ENCODE measurements around the gene SERPIND1.

The SERPIND1 gene

DNA sequence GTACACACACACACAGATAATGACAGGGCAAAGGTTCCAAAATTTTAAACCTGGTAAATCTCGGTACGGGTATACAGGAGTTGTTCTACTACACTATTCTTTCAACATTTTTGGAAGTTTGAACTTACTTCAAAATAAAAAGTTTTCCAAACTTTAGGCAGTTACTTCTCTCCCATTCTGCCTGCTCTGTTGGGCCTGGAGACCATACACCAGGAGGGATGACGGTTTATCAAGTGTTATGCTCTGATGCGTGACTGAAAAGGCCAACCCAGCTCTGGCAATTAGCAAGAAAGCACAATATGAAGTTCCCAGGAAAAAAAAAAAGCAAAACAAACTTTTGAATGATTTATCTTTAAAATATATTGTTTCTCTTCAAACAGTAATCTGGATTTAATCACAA lies 969 bp downstream of the SERPIND1 start:
- H3K36me3 Mint-ChIP-seq (ENCODE audit: low read depth): peaks cover 93% of the 10 kb centered on the region
- no peak overlapping the region for H3K27ac Mint-ChIP-seq
- H3K9me3 Mint-ChIP-seq: no peaks in the 10 kb centered on the region
- peaks cover 7% of the 10 kb centered on the region for H3K4me1 Mint-ChIP-seq (ENCODE audit: low read depth)
- intact Hi-C loops (cut with micrococcal nuclease): no loop called here
- H3K4me3 Mint-ChIP-seq: no peak overlapping the region
- no peaks in the 10 kb centered on the region for H3K27me3 Mint-ChIP-seq

DNA sequence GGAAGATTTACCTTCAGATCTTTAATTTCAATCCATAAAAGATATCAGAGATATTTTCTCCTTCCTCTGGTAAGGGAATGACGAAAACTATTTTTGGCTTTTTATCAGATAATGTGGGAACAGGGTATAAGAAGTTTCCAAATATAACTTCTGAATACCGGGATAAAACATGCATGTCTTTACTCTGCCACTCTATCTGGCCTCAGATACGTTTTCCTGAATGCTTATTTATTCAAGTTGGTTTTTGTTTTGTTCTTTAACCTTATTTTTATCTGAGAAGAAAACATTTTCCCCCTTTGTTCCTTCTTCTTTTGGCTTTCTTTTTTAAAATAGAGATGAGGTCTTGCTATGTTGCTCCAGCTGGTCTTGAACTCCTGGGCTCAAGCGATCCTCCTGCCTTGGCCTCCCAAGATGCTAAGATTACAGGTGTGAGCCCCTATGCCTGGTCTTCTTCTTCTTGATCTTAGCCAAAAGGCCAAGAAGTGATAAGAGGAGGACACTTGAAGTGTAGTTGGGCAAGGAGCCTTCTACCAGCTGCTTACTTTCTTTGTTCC lies 1.5 kb downstream of the SERPIND1 start:
- H3K27ac Mint-ChIP-seq: no peak overlapping the region
- H3K9me3 Mint-ChIP-seq: no peaks in the 10 kb centered on the region
- H3K27me3 Mint-ChIP-seq: no peaks in the 10 kb centered on the region
- intact Hi-C loops (cut with micrococcal nuclease): no loop called here
- peaks cover 7% of the 10 kb centered on the region for H3K4me1 Mint-ChIP-seq (ENCODE audit: low read depth)
- peaks cover 93% of the 10 kb centered on the region for H3K36me3 Mint-ChIP-seq (ENCODE audit: low read depth)
- H3K4me3 Mint-ChIP-seq: no peak overlapping the region

DNA sequence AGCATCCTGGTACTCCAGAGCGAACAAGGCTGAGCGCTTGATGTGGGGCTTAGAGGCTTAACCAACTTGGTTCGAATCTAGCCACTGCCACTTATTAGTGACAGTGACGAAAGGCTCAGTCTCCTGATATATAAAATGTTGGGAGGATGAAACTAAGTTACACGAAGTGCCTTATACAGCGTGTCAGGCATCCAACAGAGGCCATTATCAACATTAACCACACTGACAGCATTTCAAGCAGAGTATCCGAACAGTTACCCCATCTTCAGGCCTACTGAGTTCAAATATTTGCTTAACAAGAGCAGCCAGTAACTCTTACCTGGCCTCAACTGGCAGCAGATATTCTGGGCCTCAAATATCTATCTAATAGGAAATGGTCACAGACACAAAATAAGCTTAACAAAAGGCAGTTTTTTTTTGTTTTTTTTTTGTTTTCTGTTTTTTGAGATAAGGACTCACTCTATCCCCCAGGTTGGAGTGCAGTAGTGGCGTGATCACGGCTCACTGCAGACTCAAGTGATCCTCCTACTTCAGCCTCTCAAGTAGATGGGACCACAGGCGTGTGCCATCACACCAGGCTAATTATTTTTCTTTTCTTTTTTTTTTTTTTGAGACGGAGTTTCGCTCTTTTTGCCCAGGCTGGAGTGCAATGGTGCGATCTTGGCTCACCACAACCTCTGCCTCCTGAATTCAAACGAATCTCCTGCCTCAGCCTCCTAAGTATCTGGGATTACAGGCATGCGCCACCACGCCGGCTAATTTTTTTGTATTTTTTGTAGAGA lies 2.9 kb downstream of the SERPIND1 start:
- Mint-ChIP-seq H3K27ac (no peak overlapping the region), H3K9me3 (no peaks in the 10 kb centered on the region), H3K27me3 (no peaks in the 10 kb centered on the region), H3K4me3 (no peak overlapping the region), H3K36me3 (ENCODE audit: low read depth) (peaks cover 88% of the 10 kb centered on the region), H3K4me1 (ENCODE audit: low read depth) (peaks cover 7% of the 10 kb centered on the region)
- intact Hi-C loops (cut with micrococcal nuclease): no loop called here

DNA sequence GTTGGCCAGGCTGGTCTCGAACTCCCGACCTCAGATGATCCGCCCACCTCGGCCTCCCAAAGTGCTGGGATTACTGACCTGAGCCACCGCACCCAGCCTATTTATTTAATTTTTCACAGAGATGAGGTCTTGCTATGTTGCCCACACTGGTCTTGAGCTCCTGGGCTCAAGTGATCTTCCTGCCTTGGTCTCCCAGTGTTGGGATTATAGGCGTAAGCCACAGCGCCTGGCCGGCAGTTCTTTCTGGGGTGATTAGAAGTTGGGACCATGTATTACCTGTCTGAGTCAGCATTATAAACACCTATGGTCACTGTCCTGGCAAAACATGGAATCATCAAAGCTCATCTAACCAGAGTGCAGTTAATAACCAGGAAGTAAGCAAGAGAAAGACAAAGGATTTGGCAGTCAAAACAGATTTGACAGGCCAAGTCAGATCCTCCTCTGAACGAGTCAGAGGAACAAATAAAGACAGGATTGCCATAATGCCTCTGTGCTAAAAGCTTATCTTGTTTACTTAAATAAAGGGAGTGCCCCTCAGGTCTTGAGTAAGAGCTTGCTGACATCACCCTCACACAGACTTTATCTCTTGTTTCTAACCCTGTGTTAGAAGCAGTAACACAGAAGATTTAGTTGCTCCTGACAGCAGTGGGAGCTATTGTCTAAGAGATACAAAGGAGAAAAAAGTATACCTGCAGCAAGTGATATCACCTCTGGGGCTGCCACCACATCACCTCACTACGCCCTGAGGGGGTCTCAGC lies 3.7 kb downstream of the SERPIND1 start:
- intact Hi-C loops (cut with micrococcal nuclease): no loop called here
- Mint-ChIP-seq H3K27ac (no peak overlapping the region), H3K36me3 (ENCODE audit: low read depth) (peaks cover 90% of the 10 kb centered on the region), H3K4me3 (no peak overlapping the region), H3K9me3 (no peaks in the 10 kb centered on the region), H3K4me1 (ENCODE audit: low read depth) (peaks cover 7% of the 10 kb centered on the region), H3K27me3 (no peaks in the 10 kb centered on the region)

DNA sequence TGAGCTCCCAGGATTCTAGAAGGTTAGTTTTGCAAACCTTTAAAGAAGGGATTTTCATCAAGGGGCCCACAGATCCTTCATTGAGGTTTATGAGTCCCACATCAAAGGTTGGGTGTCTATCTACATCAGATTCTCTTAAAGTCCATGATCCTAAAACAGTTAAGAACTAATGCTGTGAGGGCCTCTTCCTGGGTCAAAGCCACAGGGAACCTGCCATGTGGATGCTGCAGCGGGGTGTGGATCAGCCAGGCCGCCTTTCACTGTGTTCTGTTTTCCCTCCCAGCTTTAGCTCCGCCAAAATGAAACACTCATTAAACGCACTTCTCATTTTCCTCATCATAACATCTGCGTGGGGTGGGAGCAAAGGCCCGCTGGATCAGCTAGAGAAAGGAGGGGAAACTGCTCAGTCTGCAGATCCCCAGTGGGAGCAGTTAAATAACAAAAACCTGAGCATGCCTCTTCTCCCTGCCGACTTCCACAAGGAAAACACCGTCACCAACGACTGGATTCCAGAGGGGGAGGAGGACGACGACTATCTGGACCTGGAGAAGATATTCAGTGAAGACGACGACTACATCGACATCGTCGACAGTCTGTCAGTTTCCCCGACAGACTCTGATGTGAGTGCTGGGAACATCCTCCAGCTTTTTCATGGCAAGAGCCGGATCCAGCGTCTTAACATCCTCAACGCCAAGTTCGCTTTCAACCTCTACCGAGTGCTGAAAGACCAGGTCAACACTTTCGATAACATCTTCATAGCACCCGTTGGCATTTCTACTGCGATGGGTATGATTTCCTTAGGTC lies 5.3 kb downstream of the SERPIND1 start:
- H3K27ac Mint-ChIP-seq: no peak overlapping the region
- H3K4me1 Mint-ChIP-seq (ENCODE audit: low read depth): peaks cover 13% of the 10 kb centered on the region
- no peak overlapping the region for H3K4me3 Mint-ChIP-seq
- intact Hi-C loops (cut with micrococcal nuclease): no loop called here
- H3K36me3 Mint-ChIP-seq (ENCODE audit: low read depth): peaks cover 92% of the 10 kb centered on the region
- H3K27me3 Mint-ChIP-seq: no peaks in the 10 kb centered on the region
- H3K9me3 Mint-ChIP-seq: no peaks in the 10 kb centered on the region

DNA sequence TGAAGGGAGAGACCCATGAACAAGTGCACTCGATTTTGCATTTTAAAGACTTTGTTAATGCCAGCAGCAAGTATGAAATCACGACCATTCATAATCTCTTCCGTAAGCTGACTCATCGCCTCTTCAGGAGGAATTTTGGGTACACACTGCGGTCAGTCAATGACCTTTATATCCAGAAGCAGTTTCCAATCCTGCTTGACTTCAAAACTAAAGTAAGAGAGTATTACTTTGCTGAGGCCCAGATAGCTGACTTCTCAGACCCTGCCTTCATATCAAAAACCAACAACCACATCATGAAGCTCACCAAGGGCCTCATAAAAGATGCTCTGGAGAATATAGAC lies 5.9 kb downstream of the SERPIND1 start:
- H3K4me1 Mint-ChIP-seq (ENCODE audit: low read depth): peaks cover 13% of the 10 kb centered on the region
- no peaks in the 10 kb centered on the region for H3K9me3 Mint-ChIP-seq
- H3K27ac Mint-ChIP-seq: no peak overlapping the region
- intact Hi-C loops (cut with micrococcal nuclease): no loop called here
- peaks cover 89% of the 10 kb centered on the region for H3K36me3 Mint-ChIP-seq (ENCODE audit: low read depth)
- H3K4me3 Mint-ChIP-seq: no peak overlapping the region
- H3K27me3 Mint-ChIP-seq: no peaks in the 10 kb centered on the region

DNA sequence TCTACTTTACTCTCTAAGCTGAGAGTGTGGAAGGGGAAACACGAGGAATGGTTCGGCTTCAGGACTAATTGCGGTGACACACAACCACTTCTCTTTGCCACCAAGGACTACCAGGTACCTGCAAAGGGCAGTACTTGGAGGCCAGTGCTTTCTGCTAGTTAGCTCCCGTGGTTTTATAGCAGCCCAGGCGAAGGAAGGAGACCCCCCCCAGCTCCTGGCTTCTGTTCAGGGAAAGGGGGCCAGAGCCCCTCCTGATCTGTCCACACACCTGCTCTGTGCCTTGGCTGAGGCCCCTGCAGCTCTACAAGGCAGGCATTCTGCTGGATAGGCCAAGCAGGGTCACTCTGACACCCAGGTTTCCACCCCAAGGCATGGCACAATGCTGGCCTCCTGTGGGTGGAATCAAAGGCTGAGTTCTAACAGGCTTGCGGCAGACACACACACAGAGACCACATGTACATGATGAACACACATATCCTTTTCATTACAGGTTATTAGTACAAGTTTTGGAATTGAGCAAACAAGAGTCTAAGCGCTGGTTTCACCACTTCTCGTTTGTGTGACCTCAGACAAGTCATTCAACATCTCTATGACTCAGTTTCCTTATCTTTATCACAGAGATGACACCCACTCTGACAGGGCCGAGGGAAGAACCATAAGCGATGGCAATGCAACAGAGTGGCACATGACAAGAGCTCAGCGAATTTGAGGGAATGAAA lies 7.5 kb downstream of the SERPIND1 start:
- H3K9me3 Mint-ChIP-seq: no peaks in the 10 kb centered on the region
- H3K4me3 Mint-ChIP-seq: no peak overlapping the region
- no peaks in the 10 kb centered on the region for H3K27me3 Mint-ChIP-seq
- no peak overlapping the region for H3K27ac Mint-ChIP-seq
- H3K4me1 Mint-ChIP-seq (ENCODE audit: low read depth): peaks cover 13% of the 10 kb centered on the region
- intact Hi-C loops (cut with micrococcal nuclease): no loop called here
- peaks cover 86% of the 10 kb centered on the region for H3K36me3 Mint-ChIP-seq (ENCODE audit: low read depth)

DNA sequence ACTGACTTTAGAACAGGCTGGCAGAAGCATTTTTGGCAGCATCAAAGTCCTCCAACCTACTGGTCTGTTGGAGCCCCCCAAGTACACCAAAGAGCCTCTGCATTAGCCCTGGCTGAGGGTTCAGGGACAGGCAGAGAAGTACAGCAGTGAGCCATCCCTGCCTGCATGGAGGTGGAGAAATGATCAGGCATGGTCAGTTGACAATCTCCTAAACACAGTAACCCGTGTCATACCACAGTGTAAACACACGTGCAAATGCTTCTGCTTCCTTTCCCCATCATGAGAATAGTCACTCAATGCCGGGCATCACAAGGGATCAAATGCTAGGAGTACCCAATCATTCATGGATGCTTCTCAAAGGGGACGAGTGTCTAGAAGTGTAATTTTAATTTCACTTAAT lies 8.2 kb downstream of the SERPIND1 start:
- Mint-ChIP-seq H3K36me3 (ENCODE audit: low read depth) (peaks cover 86% of the 10 kb centered on the region), H3K27me3 (no peaks in the 10 kb centered on the region), H3K4me1 (ENCODE audit: low read depth) (peaks cover 13% of the 10 kb centered on the region), H3K4me3 (no peak overlapping the region), H3K9me3 (no peaks in the 10 kb centered on the region), H3K27ac (no peak overlapping the region)
- intact Hi-C loops (cut with micrococcal nuclease): no loop called here

DNA sequence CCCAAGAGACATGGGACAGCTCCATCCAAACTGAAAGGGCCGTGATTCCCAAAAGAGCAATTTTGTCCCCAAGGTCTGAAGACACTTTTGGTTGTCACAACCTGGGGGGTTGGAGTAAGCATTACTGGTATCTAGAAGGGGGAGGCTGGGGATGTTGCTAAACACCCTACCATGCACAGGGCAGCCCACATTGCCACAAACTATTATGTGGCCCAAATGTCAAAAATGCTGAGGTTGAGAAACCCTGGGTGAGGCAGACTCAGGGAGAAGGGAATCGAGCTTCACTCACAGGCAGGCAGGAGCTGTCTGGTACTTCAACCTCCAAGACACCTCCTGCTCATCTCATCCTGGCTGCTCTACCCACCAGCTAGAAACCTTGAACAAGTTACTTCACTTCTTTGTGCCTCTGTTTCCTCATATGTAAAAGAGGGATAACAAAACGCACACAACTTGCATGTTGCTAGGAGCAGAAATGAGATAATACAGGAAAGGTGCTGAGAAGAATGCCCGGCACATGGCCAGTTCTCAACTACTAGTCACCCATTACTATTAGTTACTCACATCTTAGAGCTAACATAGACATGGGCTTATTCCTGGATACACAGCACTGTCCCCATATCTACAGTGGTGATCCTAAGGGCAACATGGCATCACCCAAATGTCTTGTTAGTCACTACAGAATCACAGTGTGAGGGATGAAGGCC lies 8.8 kb downstream of the SERPIND1 start:
- Mint-ChIP-seq H3K27ac (no peak overlapping the region), H3K4me3 (no peak overlapping the region), H3K4me1 (ENCODE audit: low read depth) (peaks cover 13% of the 10 kb centered on the region), H3K27me3 (no peaks in the 10 kb centered on the region), H3K36me3 (ENCODE audit: low read depth) (peaks cover 86% of the 10 kb centered on the region), H3K9me3 (no peaks in the 10 kb centered on the region)
- intact Hi-C loops (cut with micrococcal nuclease): no loop called here

DNA sequence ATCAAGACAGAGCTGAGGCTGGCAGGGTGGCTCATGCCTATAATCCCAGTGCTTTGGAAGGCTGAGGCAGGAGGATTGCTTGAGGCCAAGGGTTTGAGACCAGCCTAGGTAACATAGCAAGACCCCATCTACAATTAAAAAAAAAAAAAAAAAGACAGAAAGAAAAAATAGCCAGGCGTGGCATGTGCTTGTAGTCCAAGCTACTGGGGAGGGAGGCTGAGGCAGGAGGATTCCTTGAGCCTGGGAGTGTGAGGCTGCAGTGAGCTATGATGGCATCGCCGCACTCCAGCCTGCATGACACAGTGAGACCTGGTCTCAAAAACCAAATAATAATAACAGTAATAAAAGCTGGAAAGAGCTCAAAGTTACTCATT lies 9.4 kb downstream of the SERPIND1 start:
- no peak overlapping the region for H3K4me3 Mint-ChIP-seq
- peaks cover 11% of the 10 kb centered on the region for H3K4me1 Mint-ChIP-seq (ENCODE audit: low read depth)
- H3K27ac Mint-ChIP-seq: no peak overlapping the region
- no peaks in the 10 kb centered on the region for H3K27me3 Mint-ChIP-seq
- H3K9me3 Mint-ChIP-seq: no peaks in the 10 kb centered on the region
- peaks cover 86% of the 10 kb centered on the region for H3K36me3 Mint-ChIP-seq (ENCODE audit: low read depth)
- intact Hi-C loops (cut with micrococcal nuclease): no loop called here

DNA sequence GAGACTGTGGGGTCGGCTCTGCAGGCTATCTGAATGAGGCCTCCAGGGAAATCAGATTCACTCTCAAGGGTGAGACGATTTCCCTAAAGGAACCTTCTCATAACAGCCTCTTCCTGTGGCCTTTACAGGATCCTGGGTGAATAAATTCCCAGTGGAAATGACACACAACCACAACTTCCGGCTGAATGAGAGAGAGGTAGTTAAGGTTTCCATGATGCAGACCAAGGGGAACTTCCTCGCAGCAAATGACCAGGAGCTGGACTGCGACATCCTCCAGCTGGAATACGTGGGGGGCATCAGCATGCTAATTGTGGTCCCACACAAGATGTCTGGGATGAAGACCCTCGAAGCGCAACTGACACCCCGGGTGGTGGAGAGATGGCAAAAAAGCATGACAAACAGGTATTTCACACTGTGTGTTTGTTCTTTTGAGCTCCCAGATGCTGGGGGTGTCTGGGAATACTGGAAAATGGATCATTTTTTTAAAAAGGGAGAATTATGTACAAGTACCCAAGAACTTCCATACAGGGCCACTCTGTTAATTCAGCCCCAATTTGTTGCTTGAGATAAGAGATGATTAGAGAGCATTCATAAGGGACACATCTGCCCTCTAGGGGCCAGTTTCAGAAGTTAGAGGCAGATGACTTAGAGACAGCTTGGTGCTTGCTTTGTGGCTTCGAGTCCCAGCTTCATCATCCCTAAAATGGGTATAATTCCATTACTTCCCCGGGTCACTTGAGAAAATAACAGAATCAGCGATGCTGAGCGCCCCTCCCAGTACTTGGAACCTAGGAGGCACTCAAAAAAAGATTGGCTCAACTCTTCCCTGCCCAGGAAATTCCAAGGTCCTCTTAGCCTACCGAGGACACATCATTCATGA lies 10.2 kb downstream of the SERPIND1 start:
- Mint-ChIP-seq H3K4me3 (no peak overlapping the region), H3K9me3 (no peaks in the 10 kb centered on the region), H3K27ac (no peak overlapping the region), H3K36me3 (ENCODE audit: low read depth) (peaks cover 86% of the 10 kb centered on the region), H3K4me1 (ENCODE audit: low read depth) (peaks cover 5% of the 10 kb centered on the region), H3K27me3 (no peaks in the 10 kb centered on the region)
- intact Hi-C loops (cut with micrococcal nuclease): no loop called here

DNA sequence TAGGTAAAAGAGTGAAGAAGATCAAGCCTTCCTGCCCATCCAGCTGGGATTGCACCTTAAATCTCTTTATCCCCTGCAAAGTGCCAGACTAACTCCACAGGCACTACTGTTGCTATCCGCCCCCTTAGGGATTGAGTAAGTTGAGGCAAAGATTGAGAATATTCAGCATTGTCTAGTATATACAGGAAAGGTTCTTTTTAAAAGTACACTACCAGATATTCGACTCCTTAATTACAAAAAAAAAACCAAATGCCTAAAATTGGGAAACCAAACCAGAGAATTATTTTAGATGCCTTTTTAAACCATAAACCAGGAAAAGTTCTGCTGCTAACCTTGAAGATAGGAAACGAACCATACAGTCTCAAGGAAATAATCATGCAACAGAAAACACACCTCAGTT lies 11.5 kb downstream of the SERPIND1 start:
- no peaks in the 10 kb centered on the region for H3K9me3 Mint-ChIP-seq
- H3K27me3 Mint-ChIP-seq: no peaks in the 10 kb centered on the region
- H3K27ac Mint-ChIP-seq: no peak overlapping the region
- intact Hi-C loops (cut with micrococcal nuclease): no loop called here
- H3K4me3 Mint-ChIP-seq: no peak overlapping the region
- H3K4me1 Mint-ChIP-seq (ENCODE audit: low read depth): peaks cover 5% of the 10 kb centered on the region
- peaks cover 82% of the 10 kb centered on the region for H3K36me3 Mint-ChIP-seq (ENCODE audit: low read depth)
